Measurements from ENCODE around the gene SEL1L3.

- TF ChIP-seq, protein P1, sequence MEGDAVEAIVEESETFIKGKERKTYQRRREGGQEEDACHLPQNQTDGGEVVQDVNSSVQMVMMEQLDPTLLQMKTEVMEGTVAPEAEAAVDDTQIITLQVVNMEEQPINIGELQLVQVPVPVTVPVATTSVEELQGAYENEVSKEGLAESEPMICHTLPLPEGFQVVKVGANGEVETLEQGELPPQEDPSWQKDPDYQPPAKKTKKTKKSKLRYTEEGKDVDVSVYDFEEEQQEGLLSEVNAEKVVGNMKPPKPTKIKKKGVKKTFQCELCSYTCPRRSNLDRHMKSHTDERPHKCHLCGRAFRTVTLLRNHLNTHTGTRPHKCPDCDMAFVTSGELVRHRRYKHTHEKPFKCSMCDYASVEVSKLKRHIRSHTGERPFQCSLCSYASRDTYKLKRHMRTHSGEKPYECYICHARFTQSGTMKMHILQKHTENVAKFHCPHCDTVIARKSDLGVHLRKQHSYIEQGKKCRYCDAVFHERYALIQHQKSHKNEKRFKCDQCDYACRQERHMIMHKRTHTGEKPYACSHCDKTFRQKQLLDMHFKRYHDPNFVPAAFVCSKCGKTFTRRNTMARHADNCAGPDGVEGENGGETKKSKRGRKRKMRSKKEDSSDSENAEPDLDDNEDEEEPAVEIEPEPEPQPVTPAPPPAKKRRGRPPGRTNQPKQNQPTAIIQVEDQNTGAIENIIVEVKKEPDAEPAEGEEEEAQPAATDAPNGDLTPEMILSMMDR (conservative IDR thresholded peaks at IDR 0.05 in 1 of 2, IDR thresholded peaks at IDR 0.05 in 1 of 2; ENCODE audit: extremely low read depth in 1 of 2, insufficient read depth in 1 of 2, low read depth in 1 of 2, low read length in 2 of 2) = no peak
- no peak for TF ChIP-seq EZH2 (IDR thresholded peaks at IDR 0.05; ENCODE audit: borderline replicate concordance, low read length)
Measured at GRCh38 chr4:25727711-25728493, 134.9 kb downstream of the SEL1L3 start.
